H1 (cell line): ENCODE results near the gene CAPN11.

Source experiments
- CTCF ChIP-seq, 3 experiments: IDR thresholded peaks; 1 replicate in 2 of 3; 2 replicates in 1 of 3; pipeline versions ENCODE4 v1.5.1 to v1.6.1; 2011; ENCODE audit warnings: low read length in 3 of 3, mild to moderate bottlenecking in 3 of 3, inconsistent platforms in 2 of 3, low read depth in 1 of 3, moderate library complexity in 1 of 3; ENCODE audit not compliant: insufficient read depth in 1 of 3; ENCODE audit errors: control extremely low read depth in 1 of 3
- EZH2 ChIP-seq: fragments of 200-600 bp; sonication (generic); IDR thresholded peaks from 2 replicates; pipeline ENCODE4 v1.7.1; 2012; ENCODE audit warnings: low read depth, mild to moderate bottlenecking, moderate library complexity, low read length, inconsistent platforms; ENCODE audit not compliant: severe bottlenecking
- POLR2AphosphoS5 ChIP-seq: IDR thresholded peaks from 2 replicates; pipeline ENCODE4 v1.6.1; 2011; ENCODE audit warnings: low read depth, low read length
- RNF2 ChIP-seq: fragments of 200-900, 300-1000 bp; sonication (generic); IDR thresholded peaks from 2 replicates; pipeline ENCODE4 v1.7.1; 2016; ENCODE audit warnings: borderline replicate concordance, low read depth, mild to moderate bottlenecking, antibody characterized with exemption, low read length; ENCODE audit not compliant: poor library complexity, severe bottlenecking; ENCODE audit errors: missing control alignments
- RXRA ChIP-seq: IDR thresholded peaks from 2 replicates; pipeline ENCODE4 v1.6.1; 2011; ENCODE audit warnings: low read depth, mild to moderate bottlenecking, low read length, moderate library complexity; ENCODE audit not compliant: insufficient read depth

DNA sequence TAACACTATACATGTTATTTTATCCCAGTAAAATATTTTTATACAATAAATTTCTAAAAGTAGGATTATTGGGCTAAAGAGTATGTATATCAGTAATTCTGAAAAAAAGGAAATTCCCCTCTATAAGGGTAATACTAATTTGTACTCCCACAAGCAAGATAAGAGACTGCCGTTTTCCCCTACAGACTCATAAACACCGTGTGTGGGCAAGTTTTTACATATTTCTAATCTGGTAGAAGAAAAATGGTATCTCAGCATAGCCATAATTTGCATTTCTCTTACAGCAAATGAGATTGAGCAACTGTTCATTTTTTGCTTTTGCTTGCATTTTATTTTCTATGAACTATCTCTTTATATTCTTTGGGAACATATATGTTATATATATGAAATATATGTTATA is 32.1 kb downstream of the CAPN11 start:
- TF ChIP-seq RXRA (no peak), RNF2 (no peak), EZH2 (no peak), CTCF (IDR thresholded peaks at IDR 0.05; ENCODE audit: control extremely low read depth in 1 of 3, insufficient read depth in 1 of 3, low read depth in 1 of 3, low read length in 3 of 3) (no peak), POLR2AphosphoS5 (no peak)
